Ovary (tissue), 3 donors: ENCODE measurements around the gene TMEM233.

Source experiments
- EP300 ChIP-seq: sonication (generic); formaldehyde crosslinking; IDR thresholded peaks from one replicate; pipeline ENCODE4 v1.6.1; 2017; ENCODE audit warnings: antibody characterized with exemption
- POLR2A ChIP-seq: fragments of 450-650 bp; IDR thresholded peaks from one replicate; pipeline ENCODE4 v1.6.1; 2017; ENCODE audit warnings: antibody characterized with exemption, mild to moderate bottlenecking, moderate library complexity
- TF ChIP-seq, protein P1 (sequence below), 3 donors: fragments of 450-650 bp in 2 of 3; fragments of 200-600 bp in 1 of 3; IDR thresholded peaks; one replicate each; pipeline versions ENCODE4 v1.5.1 to v1.8.0; 2016 to 2022; ENCODE audit warnings: antibody characterized with exemption in 3 of 3, mild to moderate bottlenecking in 1 of 3
- donor health status: DM: no; HTN: no; CAD: no.

DNA sequence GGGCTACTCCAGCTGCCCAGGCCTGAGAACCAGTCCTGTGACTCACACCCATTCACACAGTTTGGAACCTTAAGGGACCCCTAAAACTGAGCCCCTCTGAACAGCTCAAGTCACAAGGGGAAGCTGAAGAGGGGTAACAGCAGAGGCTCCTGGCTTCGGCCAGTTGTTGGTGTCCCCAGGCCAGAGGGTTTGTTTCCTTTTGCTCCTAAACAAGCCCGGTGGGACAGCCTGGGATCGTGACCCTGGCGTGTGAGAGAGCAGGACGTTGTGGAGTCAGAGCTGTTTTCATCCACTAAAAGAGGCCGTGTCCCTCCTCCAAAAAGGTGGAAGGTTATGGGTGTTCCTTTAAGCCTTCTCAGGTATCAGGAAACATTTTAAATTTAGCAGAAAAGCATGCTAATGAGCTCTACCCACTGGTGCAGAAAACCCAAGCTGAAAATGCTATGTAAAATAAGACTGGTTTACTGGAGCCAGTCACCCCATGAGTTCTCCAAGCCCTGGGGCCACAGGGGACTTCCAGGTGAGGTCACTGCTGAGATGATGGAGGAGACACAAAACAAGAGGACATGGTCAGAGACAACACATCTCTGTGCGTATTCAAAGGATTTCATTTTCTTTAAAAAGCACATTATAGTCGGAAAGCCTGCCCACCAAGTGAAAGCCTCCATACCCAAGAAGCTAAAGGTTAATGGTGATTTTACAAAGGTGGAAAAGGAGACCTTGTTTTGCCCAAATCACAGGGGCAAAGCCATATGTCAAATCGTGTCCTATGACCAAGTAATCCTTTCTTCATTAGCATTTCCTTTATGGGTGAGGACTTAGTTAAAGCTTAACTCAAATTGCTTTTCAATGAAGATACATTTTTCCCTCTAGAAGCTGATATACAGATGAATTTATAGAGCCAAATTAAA lies 88.4 kb downstream of the TMEM233 start:
- TF ChIP-seq, protein P1, sequence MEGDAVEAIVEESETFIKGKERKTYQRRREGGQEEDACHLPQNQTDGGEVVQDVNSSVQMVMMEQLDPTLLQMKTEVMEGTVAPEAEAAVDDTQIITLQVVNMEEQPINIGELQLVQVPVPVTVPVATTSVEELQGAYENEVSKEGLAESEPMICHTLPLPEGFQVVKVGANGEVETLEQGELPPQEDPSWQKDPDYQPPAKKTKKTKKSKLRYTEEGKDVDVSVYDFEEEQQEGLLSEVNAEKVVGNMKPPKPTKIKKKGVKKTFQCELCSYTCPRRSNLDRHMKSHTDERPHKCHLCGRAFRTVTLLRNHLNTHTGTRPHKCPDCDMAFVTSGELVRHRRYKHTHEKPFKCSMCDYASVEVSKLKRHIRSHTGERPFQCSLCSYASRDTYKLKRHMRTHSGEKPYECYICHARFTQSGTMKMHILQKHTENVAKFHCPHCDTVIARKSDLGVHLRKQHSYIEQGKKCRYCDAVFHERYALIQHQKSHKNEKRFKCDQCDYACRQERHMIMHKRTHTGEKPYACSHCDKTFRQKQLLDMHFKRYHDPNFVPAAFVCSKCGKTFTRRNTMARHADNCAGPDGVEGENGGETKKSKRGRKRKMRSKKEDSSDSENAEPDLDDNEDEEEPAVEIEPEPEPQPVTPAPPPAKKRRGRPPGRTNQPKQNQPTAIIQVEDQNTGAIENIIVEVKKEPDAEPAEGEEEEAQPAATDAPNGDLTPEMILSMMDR (IDR thresholded peaks at IDR 0.05), result no peak
- TF ChIP-seq POLR2A, result no peak
- TF ChIP-seq EP300, result no peak
